Stimulated activated naive CD4-positive, alpha-beta T cell treated with Interleukin-2 at 50 U/mL for 16 hours (primary cell): ENCODE data around the gene C20orf144.

Experiments used
- DNase-seq: peaks from one replicate; lab custom pipeline; 2025; lab: John Stamatoyannopoulos, UW

The C20orf144 gene

DNA sequence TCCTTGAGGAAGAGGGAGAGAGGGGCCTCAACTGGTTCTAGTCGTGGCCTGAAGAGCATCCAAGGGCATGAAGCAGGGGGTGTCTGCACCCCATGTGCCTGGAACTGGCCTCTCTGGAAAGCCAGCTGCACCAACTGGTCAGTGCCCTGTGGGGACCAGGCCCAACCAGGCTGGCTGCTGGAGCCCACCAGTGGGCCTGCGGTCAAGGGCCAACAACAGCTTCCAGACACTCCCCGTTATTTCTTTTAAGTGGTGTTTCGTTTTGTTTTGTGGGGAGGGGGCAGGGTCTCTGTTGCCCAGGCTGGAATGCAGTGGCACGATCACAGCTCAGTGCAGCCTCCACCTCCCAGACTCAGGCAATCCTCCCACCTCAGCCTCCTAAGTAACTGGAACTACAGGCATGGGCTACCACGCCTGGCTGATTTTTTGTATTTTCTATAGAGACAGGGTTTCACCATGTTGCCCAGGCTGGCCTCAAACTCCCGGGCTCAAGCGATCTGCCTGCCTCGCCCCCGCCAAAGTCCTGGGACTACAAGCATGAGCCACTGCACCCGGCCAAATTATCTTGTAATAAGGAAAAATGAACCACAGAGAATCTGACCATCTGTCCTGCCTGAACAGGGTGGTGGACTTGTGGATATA lies 11.9 kb upstream of the C20orf144 start:
- no peak for DNase-seq

DNA sequence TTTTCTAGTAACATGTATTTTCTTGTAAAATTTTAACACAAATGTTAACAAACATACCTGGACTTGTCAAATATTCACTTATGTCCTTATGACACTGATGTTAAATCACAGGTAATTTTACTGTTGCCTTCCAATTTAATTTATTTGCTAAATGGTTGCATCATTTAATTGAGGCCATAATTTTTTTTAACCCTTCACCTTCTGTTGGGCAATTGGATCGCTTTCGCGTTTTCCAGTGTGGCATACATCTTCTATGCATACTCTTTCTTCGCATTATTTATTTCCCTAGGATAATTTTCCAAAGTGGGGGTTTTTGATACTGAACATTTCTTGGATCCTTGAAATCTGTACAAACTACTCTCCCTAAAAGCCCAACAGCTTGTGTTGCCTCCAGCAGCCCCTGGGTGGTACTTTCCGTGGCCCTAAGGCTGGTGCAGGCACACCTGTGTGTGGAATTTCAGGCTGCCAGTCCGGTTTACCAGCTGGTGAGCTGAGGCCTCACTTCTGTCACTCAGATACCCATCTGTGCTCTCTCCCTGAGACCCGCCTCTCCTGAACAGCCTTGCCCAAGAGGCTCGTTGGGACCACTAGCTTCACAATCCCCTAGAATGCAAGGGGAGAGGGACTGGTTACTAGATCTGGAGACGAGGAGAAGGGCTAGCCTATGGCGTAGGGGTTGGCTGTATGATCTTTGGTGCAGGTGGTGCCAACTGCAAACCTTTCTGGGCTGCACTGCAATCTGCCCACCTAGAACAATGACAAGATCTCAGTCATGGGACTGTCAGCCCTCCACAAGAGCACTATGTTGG lies 11.2 kb upstream of the C20orf144 start:
- no peak for DNase-seq

DNA sequence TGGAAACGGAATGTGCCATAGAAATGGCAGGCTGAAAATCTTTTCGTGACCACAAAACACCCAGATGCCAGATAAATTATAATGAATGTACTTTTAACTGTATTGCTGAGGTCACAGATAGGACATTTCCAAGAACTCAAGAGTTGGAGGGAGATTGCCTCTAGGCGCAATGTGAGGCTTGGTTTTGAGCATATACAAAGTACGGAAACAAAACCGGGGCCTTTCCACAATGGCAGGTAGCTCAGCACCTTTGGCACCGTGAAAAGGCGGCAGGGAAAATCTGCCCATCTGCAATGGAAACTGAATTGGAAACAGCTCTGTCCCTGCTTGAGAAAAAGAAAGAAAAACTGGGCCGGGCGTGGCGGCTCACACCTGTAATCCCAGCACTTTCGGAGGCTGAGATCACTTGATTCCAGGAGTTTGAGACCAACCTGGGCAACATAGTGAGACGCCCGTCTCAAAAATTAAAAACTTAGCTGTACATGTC lies 10.5 kb upstream of the C20orf144 start:
- DNase-seq: no peak

DNA sequence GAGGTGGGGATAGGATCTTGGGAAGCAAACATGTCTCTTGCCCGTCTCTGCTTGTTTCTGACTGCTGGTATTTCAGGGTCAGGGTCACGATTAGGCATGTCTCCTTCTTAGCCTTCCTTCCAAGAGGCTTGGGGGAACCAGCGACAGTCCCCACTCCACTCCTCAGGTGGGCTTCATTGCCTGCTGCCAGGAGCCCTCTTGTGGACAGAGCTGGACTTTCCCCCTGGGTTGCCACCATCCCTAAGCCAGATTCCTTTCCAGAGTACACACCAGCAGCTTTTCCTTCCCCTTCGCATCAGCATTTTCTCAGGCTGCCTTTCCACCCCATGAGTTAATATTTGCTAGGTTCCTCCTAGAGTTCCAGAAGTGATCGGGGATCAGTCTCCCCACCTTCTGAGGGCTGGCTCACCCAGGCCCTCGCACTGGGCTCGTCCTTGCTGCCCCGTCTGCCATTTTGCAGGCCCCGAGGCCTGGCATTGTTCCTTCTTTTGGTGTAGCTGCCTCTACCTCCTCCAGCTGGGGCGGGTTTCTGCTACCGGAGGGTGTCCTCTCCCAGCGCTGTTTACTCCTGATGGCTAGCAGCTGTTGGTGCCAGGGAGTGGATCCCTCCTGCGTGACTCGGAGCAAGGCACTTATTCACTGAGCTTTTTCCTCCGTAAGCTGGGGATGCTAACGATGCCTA lies 8.8 kb upstream of the C20orf144 start:
- DNase-seq: no peak

DNA sequence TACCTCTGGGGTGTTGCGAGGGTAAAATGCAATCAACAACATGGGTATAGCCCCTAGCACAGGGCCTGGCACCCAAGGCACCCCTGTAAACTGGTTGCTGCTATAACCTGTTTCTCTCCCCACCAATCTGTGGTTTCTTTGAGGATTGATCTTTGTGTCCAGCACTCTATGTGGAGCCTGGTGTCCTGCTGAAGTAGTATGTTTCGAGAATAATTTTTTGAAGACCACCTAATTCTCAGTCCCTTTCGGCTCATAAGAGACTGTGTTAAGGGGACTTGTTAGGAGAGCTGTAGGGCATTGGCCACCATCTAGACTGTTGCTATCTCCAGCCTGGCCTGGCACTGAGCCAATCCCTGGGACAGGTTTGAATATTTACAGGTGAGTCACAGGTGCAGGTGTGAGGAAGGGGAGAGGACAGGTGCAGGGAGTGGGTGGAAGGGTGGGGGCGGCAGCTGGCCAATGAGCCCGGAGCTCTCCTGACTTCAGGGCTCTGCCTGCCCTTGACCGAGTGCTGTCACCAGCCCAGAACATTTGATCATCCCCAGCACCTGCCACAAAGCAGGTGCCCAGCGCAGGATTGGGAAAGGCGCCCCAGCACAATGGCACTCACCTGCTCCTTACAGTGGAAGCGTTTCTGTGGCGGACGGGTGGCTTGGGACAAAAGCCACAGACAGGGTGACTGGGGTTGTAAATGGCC lies 8.1 kb upstream of the C20orf144 start:
- no peak for DNase-seq

DNA sequence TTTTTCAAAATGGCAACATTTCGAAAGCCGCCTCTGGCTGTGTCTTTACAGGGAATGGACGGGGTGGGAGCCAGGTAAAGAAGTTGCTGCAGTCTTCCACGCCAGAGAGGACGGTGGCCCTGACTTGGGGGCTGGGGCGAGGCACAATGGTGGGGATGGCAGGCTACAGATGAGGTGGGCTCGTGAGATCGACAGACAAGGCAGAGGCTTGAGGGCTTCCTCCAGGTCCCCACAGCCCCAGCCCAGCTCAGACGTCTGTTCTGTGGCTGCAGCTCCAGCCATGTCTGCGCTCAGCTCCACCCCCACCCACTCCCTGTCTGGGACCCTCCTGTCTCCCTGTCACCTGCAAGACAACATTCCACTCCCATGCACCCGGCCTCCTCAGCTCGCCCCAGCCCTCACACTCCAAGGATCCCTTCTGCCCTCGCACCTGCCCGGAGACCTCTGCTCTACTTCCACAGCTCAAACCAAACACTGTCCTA lies 7.4 kb upstream of the C20orf144 start:
- no peak for DNase-seq

DNA sequence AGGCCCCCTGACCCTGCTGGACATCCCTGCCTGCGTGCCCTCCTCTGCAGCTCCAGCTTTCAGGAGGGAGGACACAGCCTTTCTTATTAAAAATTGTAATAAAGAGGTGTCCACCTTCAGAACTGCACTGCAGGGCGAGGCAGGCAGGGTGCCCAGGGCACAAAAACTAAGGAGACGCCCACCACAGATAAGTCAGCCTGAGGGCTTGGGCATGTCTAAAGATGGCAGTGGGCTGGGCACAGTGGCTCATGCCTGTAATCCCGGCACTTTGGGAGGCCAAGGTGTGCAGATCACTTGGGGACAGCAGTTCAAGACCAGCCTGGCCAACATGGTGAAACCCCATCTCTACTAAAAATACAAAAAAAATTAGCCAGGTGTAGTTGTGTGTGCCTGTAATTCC lies 7.0 kb upstream of the C20orf144 start:
- DNase-seq: no peak

DNA sequence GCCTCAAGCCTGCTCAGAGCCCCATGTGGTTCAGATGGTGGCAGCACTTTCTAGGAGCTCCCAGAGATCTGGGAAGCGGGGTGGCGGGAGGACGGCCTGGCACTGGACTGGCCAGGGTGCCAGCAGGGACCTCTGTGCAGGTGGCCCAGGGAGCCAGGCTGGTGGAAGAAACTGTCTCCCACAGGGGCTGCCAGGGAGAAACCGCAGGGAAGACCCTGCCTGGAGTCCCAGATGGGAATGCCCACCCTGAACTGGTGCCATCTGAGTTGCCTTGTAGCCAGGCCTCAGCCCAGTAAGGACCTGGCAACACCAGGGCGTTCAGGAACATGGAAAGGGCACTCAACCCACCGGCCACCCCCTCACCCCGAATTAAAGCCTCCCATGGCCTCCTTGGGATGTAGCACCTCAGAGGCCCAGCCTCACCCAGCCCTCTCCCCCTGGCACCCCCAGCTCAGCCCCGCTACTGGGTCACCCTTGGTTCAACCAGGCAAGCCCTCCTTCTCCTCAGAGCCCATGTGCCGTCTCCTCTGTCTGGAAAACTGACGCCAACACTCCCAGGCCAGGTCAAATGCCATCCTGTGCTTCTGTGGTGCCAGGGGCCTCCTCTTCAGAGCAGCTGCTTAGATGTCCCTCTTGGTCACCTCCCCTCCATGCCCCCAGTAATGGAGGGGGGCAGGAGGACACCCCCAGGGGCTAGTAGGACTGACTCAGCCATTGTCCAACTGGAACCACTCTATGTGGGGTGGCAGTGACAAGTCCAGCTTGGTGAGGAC lies 5.9 kb upstream of the C20orf144 start:
- no peak for DNase-seq

DNA sequence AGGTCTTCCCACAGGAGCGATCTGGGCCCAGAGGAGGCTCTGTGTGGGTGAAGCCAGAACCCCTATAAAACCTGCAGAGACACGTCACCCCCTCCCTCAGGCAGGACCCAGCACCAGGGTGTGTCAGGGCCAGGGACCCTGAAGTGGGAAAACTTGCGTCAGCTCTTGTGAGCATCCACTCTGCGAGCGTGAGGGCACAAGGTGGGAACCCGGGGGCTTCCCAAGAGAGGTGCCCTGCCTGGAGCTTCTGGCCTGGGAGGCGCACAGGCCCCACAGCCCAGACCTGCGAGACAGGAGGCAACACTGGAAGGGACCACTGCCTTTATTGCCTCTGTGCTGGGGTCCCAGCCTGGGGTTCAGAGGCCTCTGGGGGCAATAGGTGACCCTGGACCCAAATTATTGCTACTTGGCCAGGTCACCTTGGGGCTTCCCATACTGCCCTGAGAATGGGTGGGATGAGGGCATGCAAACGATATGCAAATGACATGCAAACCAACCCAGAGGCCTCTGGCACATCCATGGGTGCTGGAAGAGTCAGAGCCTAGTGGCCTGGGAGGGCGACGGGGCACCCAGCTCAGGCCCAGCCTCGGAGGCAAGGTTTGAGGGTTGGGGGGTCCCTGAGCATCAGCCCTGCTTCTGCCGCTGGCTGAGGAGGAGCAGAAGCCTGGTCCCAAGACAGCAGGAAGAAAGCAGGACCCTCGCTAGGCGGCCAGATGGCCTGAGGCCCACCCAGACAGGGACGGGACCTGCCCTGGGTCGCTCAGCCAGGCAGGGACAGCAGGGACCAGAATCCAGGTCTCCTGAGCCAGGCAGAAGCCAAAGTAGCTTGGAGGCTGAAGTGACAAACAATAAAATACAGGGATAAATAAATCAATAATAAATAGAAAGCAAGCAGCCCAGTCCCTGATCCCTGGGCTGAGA lies 5.1 kb upstream of the C20orf144 start:
- DNase-seq: no peak

DNA sequence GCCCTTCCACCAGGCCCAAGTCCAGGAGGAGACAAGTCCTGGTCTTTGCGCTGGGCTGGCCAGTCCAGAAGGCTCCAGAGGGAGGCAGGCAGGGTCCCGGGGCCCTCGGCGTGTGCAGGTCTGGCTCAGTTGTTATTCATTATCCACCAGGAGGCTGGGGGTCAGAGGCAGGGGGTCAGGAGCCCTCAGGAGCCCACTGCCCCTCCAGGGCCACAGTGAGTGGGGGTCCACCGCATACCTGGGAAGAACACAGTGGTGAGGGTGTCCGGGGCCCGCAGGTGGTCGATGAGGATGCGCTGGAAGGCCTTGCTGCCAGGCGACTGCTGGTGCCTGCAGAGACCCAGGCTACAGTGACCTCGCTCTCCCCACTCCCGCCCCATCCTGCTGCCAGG lies 4.4 kb upstream of the C20orf144 start:
- DNase-seq: no peak

DNA sequence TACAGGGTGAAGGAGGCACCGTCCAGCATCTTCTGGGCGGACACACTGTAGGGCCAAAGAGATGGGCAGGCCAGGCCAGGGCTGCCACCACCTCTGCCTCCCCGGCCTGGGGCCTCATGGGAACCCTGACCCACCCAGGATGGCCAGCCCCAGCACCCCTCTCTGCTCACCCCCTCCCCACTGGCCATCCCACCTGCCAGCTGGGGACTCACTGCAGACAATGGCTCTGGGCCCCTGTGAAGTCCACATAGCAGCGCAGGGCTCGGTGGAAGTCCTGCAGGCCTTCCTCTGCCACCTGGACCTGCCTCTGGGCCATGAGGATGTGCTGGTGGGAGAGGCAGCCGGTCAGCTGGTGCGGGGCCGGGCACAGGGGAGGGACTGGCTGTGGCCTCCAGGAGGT lies 3.6 kb upstream of the C20orf144 start:
- DNase-seq: no peak

DNA sequence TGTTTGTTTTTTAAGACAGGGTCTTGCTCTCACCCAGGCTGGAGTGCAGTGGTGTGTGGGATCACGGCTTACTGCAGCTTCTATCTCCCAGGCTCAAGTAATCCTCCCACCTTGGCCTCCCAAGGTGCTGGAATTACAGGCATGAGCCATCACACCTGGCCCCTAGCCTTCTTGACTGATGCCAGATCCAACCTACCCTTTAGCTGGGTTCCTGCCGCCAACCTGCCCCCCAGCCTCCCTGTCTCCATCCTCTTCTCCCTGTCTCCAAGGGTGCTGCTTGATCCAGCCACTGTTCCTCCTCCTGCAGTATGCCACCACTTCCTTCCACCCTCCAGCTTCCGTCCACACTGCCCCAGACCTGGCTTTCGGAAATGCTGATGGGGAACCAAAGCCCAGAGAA lies 3.2 kb upstream of the C20orf144 start:
- no peak for DNase-seq

DNA sequence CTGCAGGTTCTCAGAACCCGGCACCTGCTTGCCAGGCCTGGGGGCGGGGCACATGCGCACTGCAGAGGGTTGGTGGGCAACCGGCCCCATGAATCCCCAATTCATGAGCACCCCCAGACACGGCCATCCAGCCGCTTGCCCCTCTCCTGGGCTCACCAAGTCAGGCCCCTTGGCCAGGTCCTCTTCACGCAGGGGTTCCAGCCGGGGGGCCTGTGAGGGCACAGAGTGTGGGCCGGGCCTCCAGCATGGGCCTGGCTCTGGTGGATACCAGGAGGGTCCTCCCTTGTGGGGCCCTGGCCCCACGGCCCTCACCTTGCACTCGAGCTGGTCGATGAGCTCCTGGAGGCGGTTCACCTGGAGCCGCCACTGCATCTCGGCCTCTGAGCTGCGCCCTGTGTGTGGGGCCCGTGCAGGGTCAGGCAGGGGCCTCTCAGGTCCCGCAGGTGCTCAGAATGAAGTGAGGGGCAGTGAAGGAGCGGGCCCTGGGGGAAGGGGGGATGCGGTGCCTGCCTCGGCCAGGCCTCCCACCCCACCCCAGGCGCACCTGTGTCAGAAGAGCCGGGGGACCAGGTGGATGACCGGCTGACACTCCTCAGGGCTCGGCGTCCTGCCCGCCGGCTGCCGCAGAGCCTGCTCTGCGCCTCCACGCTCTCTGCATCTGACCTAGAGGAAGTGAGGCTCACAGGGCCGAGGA lies 2.6 kb upstream of the C20orf144 start:
- no peak for DNase-seq

DNA sequence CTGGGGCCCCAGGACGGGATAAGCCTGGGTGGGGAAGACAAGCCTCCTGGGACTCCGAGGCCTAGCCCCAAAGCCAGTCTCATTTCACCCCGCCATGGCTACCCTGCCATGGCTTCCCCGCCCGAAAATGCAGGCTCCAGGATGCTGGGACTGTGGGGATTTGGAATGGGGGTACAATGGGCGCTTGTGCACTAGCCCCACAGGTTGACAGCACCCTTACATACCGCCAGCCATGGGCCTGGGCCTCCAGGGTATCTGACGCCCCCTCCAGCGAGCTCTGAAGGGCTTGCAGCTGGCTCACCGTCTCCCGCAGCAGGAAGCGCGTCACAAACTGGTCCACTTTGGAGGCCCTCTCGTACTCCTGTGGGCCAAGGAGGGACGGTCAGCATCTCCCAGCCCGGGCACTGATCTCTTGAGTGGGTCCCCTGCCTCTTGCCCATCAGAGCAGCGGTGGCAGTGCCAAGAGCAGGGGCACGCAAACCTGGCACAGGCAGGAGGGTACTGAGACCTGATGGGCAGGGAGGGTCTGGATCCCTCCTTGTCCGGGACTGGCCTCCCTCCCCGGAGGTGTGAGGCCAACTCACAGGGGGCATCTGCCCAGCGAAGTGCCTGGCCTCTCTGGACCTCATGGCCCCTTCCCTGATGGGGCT lies 2.0 kb upstream of the C20orf144 start:
- DNase-seq: no peak

DNA sequence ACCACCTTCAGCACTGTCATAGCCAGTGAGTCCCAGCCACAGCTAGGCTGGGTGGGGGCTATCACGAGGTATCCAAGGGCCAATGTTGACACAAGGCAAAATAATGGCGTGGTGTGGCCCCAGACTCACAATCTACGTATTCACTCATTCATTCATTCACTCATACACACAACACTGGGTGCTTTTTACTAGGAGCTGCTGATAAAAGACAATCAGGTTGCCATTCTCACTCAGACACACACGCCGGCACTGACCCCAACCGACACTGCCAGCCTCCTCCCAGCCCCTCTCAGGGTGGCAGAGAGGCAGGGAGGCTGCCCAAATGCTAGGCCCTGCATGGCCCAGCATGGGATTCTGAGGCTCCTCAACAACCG lies 1.5 kb upstream of the C20orf144 start:
- no peak for DNase-seq

DNA sequence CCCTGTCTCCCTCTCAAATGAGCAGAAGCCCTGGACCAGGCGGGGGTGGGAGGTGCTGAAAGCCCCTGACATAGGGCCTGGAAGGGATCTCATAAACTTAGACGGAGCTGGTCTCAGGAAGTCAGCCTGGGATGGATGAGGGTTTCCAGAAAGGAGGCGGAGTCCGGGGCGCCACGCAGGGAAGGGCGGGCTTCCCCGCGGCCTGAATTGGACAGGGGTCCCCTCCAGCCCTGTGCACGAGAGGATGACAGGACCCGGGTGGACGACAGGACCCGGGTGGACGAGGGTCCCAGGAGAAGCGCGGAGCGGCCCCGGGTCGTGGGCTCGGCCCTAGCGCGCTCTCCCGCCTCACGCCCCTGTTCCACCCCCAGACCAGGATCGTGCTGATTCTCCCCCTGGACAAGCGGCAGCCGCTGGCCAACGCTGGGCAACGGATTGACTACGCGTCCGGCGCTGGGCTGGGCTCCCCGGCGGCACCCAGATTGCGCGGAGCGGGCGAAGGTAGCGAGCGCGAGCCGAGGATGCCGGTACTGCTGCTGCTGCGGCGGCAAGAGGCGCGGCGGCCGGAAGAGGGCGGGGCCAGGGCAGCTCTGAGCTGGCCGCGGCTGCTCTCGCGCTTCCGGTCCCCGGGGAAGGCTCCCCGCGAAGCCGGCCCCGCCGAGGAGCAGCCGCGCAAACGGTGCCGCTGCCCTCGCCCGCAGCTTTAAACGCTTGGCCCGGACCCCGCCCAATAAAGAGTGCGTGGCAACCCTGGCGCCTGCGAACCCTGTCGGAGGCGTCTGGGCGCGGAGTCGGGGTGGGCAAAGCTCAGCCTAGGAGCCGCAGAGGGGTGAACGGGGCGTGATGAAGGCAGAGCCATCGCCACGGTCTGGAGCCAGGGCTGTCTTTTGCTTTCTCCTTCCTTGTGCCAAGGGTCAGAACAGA lies 1.3 kb downstream of the C20orf144 start:
- peak; percentile 84 for DNase-seq

DNA sequence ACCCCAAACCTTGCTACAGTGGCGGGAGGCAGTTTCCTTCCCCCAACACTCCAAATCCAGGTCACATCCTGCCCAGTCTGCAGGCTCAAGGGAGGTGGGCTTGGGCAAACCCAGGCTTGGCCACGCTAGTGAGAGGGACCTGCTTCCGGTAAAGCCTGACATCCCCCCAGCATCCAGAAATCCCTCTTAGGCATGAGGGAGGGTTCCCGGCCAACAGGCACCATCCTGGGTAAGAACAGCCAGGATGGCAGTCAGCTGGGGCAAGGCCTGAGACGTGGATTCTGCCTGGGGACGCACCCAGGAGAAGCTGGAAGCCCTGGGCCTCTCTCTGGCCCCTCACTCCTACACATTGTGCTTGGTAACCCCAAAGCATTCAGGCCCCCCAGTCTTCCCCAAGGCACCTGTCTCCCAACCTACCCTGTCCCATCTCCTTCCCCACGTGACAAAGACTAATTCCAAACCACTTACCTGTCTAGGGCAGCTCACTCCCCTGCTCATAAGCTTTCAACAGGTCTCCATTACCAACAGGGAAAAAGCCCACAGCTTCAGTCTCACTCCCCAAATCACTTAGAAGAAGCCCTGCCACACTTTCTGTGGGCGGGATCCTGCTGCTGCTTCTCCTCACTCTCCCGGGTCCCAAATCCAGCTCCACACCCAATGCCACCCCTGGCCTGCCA lies 2.1 kb downstream of the C20orf144 start:
- no peak for DNase-seq

DNA sequence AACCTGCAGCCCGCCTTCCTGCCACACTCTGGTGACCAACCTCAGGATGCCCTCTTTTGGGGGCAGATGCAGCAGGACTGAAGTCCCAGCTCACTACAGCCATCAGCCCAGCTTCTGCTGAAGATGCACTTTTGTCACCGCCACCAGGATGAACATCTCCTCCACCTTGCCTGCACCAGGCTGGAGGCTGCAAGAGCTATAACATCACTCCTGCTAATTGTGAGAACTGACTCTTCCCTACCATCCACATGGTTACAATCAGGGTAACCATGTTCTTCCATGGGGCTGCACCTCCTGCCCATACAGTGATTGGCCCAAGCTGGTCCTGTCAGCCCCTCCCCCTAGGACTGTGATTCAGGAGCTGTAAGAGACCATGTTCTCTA lies 2.6 kb downstream of the C20orf144 start:
- no peak for DNase-seq
